ENCODE measurements around the gene AQP12B. TPM values are rescaled to one million over a fixed set of nuclear protein-coding genes. Genes with fewer than 3 reads are reported as not detected.
A peak's percentile ranks its signal among the peaks of the same experiment; 100 is the strongest.

Gene AQP12B
- total and polyA plus RNA-seq, 2 of the 8 experiments (the other 6 are each of a cell fraction or from before 2014, with no cell fraction given), result not detected

DNA sequence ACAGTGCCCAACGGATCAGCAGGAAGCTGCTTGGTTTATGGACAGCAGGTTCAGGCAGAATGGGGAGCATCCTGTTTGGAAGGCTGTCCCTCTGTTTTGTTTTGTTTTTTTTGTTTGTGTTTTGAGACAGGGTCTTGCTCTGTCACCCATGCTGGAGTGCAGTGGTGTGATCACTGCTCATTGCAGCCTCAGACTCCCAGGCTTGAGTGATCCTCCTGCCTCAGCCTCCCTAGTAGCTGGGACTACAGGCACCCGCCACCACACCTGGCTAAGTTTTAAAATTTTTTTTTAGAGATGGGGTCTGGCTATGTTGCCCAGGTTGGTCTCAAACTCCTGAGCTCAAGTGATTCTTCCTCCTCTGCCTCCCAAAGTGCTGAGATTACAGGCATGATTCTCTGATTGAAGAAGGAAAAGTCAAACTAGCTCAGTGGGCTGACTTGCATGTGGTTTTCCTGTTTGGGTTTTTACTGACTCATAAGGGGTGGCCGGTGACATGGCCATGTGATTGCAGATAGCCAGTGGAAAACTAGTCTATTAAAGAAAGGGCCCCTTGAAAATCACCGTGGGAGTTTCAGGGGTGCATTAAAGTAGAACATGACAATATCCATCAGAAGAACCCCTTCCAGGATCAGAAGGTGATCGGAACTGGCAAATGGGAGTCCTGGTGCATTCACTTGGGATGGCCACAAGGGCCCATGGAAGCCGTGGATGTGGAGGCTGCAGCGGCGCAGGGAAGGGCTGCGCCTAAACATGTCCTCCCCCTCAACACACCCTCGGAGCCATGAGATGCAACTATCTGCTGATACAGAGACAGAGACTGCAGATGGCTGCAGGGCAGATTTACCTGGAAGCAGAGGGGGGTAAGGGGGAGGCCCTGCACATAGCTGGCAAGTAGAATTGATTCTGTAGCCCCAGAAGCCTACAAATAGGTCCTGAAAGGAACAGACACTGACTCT, 26.5 kb downstream of the AQP12B start:
- TF ChIP-seq, protein P1, sequence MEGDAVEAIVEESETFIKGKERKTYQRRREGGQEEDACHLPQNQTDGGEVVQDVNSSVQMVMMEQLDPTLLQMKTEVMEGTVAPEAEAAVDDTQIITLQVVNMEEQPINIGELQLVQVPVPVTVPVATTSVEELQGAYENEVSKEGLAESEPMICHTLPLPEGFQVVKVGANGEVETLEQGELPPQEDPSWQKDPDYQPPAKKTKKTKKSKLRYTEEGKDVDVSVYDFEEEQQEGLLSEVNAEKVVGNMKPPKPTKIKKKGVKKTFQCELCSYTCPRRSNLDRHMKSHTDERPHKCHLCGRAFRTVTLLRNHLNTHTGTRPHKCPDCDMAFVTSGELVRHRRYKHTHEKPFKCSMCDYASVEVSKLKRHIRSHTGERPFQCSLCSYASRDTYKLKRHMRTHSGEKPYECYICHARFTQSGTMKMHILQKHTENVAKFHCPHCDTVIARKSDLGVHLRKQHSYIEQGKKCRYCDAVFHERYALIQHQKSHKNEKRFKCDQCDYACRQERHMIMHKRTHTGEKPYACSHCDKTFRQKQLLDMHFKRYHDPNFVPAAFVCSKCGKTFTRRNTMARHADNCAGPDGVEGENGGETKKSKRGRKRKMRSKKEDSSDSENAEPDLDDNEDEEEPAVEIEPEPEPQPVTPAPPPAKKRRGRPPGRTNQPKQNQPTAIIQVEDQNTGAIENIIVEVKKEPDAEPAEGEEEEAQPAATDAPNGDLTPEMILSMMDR (IDR thresholded peaks at IDR 0.05; ENCODE audit: control extremely low read depth in 1 of 3, insufficient read depth in 1 of 3, low read depth in 1 of 3, low read length in 3 of 3), result peak in 1 of 3 experiments; percentile 12; a peak in 1 of 4 replicates
- TF ChIP-seq, protein P2, sequence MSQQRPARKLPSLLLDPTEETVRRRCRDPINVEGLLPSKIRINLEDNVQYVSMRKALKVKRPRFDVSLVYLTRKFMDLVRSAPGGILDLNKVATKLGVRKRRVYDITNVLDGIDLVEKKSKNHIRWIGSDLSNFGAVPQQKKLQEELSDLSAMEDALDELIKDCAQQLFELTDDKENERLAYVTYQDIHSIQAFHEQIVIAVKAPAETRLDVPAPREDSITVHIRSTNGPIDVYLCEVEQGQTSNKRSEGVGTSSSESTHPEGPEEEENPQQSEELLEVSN (IDR thresholded peaks at IDR 0.05), result no peak
- H3K56ac ChIP-seq (replicated peaks; ENCODE audit: insufficient read length, low read depth, low read length), result no peak overlapping the region
- H2BK120ac ChIP-seq (replicated peaks; ENCODE audit: low read depth, low read length), result peak overlapping the region; percentile 87
- no peak overlapping the region for H3K27ac ChIP-seq (ENCODE audit: low read depth, low read length)
- H2BK15ac ChIP-seq (ENCODE audit: low read length), result no peak overlapping the region
- H2BK20ac ChIP-seq (ENCODE audit: low read length), result no peak overlapping the region
- H3K4me2 ChIP-seq (ENCODE audit: insufficient read depth in 1 of 2, low read depth in 2 of 2, low read length in 2 of 2), result no peak overlapping the region
- DNase-seq (ENCODE audit: low read depth in 1 of 2, low spot score in 2 of 2) (no peak), FAIRE-seq (no peak)
- H2AK5ac ChIP-seq (ENCODE audit: low read depth, low read length), result no peak overlapping the region
- H3K27me3 ChIP-seq (replicated peaks in 1 of 4; ENCODE audit: control insufficient read depth in 3 of 4, extremely low read depth in 1 of 4, insufficient read depth in 3 of 4, low read length in 3 of 4), result no peaks in the 10 kb centered on the region
- H3K9me3 ChIP-seq (ENCODE audit: insufficient read depth in 2 of 2, low read depth in 1 of 2, low read length in 1 of 2), result no peaks in the 10 kb centered on the region
- no peak overlapping the region for H3K4ac ChIP-seq (replicated peaks; ENCODE audit: insufficient read length, low read depth, low read length)
- H3K79me2 ChIP-seq (ENCODE audit: control insufficient read depth in 1 of 2, insufficient read depth in 2 of 2, low read length in 2 of 2), result no peaks in the 10 kb centered on the region
- 90% methylated on average over 9 of the region's 10 CpGs; no CpG with 5 or more reads in 1 of the 2 experiments for WGBS, 2 experiments (ENCODE audit: extremely low coverage in 1 of 2, insufficient coverage in 1 of 2, insufficient read length in 1 of 2, insufficient replicate concordance in 2 of 2, low coverage in 1 of 2, low lambda C conversion rate in 2 of 2, missing lambda C conversion rate in 1 of 2)
- no peak overlapping the region for H4K91ac ChIP-seq (replicated peaks; ENCODE audit: insufficient read length, low read length)
- no peak overlapping the region for H3K23ac ChIP-seq (ENCODE audit: insufficient read length)
- H3K23me2 ChIP-seq (ENCODE audit: low read depth, low read length), result no peaks in the 10 kb centered on the region
- no peaks in the 10 kb centered on the region for H3K4me1 ChIP-seq (replicated peaks in 1 of 4; ENCODE audit: control insufficient read depth in 3 of 4, insufficient read depth in 4 of 4, low read length in 3 of 4)
- no peak overlapping the region for H2BK5ac ChIP-seq (ENCODE audit: low read depth, low read length)
- no peaks in the 10 kb centered on the region for H4K20me1 ChIP-seq (replicated peaks in 1 of 2; ENCODE audit: control insufficient read depth in 1 of 2, insufficient read depth in 2 of 2, low read length in 2 of 2)
- no peak overlapping the region for H3K4me3 ChIP-seq (ENCODE audit: extremely low read depth in 1 of 4, insufficient read depth in 2 of 4, low read depth in 3 of 4, low read length in 4 of 4)
- peak overlapping the region; percentile 78; the same call in 1 of the 2 replicates for H2AFZ ChIP-seq (ENCODE audit: low read length)
- H4K8ac ChIP-seq (ENCODE audit: extremely low read depth, insufficient read depth, low read length), result no peak overlapping the region
- no peak overlapping the region for H4K5ac ChIP-seq (ENCODE audit: insufficient read length, low read depth, low read length)
- H3K18ac ChIP-seq (ENCODE audit: extremely low read depth, low read length), result no peak overlapping the region
- H3K14ac ChIP-seq (ENCODE audit: insufficient read length), result no peak overlapping the region
- no peak overlapping the region for H3K9ac ChIP-seq (replicated peaks in 1 of 4; ENCODE audit: extremely low read depth in 1 of 4, low read depth in 3 of 4, low read length in 3 of 4)
- POLR2A ChIA-PET (ENCODE audit: partially characterized antibody), result interaction anchor here (1.2 kb wide), 1 partner anchor 69 kb away, joined by 4 read pairs; the partner anchor contains the start of gene CAPN10
- no peaks in the 10 kb centered on the region for H3K79me1 ChIP-seq (ENCODE audit: low read depth, low read length)
- H2BK12ac ChIP-seq (ENCODE audit: low read depth, low read length), result no peak overlapping the region
- CTCF ChIA-PET (ENCODE audit: partially characterized antibody), result interaction anchor here (0.7 to 1.1 kb wide), 2 partner anchors 9 to 161 kb away, joined by 3 to 4 read pairs; no protein-coding TSS in a partner anchor
- H3K36me3 ChIP-seq (ENCODE audit: control insufficient read depth in 2 of 4, insufficient read depth in 4 of 4, low read length in 3 of 4), result no peaks in the 10 kb centered on the region
